Endothelial cell of umbilical vein (primary cell): ENCODE results near the gene CDC20B.

Source experiments
- MYC ChIP-seq: IDR thresholded peaks from one replicate; pipeline ENCODE4 v1.6.1; 2011; ENCODE audit warnings: mild to moderate bottlenecking, low read depth, low read length
- TF ChIP-seq, protein P1 (sequence below), 2 donors: IDR thresholded peaks; 1 replicate in 1 of 2; 2 replicates in 1 of 2; pipeline ENCODE4 v1.5.1; 2011; ENCODE audit warnings: low read length in 2 of 2, mild to moderate bottlenecking in 2 of 2, moderate library complexity in 2 of 2, control low read depth in 1 of 2, inconsistent platforms in 1 of 2, low read depth in 1 of 2; ENCODE audit not compliant: insufficient read depth in 1 of 2; ENCODE audit errors: extremely low read depth in 1 of 2

DNA sequence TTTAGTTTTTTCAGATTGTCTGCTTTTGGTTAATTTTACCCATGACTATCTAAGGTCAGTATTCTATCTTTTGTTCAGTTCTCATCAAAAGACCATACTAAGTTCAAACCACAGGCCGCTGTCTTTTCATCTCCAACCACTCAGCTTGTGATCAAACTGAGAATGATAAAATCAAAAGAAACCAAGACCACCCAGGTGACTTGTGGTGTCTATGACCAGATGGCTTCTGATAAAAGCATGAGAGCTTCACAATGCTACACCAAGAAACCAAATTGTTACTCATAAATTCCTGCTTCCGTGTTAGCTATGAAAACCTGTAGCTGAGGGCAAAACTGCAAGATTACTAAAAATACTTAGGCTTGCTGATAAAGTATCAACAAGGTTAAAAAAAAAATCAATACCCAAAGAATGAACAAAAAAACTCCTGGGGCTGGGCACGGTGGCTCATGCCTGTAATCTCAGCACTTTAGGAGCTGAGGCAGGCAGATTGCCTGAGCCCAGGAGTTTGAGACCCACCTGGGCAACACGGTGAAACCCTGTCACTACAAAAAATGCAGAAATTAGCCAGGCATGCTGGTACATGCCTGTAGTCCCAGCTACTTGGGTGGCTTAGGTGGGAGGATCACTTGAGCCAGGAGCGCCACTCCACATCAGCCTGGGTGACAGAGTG, 38.8 kb downstream of the CDC20B start:
- TF ChIP-seq, protein P1, sequence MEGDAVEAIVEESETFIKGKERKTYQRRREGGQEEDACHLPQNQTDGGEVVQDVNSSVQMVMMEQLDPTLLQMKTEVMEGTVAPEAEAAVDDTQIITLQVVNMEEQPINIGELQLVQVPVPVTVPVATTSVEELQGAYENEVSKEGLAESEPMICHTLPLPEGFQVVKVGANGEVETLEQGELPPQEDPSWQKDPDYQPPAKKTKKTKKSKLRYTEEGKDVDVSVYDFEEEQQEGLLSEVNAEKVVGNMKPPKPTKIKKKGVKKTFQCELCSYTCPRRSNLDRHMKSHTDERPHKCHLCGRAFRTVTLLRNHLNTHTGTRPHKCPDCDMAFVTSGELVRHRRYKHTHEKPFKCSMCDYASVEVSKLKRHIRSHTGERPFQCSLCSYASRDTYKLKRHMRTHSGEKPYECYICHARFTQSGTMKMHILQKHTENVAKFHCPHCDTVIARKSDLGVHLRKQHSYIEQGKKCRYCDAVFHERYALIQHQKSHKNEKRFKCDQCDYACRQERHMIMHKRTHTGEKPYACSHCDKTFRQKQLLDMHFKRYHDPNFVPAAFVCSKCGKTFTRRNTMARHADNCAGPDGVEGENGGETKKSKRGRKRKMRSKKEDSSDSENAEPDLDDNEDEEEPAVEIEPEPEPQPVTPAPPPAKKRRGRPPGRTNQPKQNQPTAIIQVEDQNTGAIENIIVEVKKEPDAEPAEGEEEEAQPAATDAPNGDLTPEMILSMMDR (IDR thresholded peaks at IDR 0.05; ENCODE audit: extremely low read depth in 1 of 2, insufficient read depth in 1 of 2, low read depth in 1 of 2, low read length in 2 of 2), result no peak
- no peak for TF ChIP-seq MYC
